Measurements from ENCODE around the gene PREPL. TPM values are rescaled to one million over a fixed set of nuclear protein-coding genes. Genes with fewer than 3 reads are reported as not detected.

The PREPL gene
- total and polyA plus RNA-seq, 10 of the 15 experiments (the other 5 are each of a cell fraction or from before 2014, with no cell fraction given), result 9.2 to 43.0 (median 20.4) TPM

DNA sequence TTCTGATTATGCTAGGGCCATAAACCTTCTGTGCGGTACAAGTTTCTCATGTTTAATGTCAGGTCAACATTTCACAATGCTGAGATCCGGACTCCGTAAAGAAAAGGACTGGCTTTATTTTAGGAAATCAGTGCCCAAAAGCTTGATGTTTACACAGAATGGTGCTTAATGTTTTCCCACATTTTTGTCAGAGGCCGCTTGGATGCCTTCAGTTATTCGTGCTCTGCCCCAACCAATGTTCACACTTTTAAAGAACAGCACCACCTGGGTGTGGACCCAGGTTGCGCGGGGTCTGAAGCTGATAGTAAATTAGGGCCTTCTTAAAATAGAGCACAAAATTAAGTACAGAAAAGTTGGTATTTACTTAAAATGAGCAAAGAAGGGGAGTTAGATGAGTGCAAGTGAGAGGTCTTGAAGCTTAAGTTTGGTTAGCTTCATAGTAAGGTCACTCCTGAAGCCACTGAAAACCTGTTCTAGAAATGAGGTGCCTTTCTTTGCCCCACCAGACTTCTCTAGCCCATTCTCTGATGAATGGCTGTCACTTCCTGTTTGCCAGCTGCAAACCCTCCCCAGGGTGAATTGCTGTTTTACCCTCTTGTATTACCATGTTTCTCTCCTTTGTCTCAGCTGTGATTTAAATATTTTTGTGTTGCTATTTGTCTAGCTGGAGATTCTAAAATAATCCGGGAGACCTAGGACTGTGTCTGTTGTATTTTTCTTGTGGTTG is 65.5 kb downstream of the PREPL start:
- 70% methylated on average over 8 of the region's 8 CpGs for WGBS (ENCODE audit: insufficient coverage, insufficient replicate concordance, low lambda C conversion rate, missing lambda C conversion rate)
- intact Hi-C loops (cut with micrococcal nuclease; ENCODE audit: unreplicated experiment) (loop anchor here (1.0 to 5.0 kb wide), 2 partner anchors 208 to 253 kb away; no protein-coding TSS in a partner anchor), in situ Hi-C loops (cut with MboI) (no loop called here)
- no peak for DNase-seq (ENCODE audit: low read depth, low spot score)
- RAD21 ChIA-PET (ENCODE audit: unreplicated experiment), result interaction anchor here (0.6 to 1.0 kb wide), 3 partner anchors 52 to 252 kb away, joined by 3 read pairs; no protein-coding TSS in a partner anchor
- H3K4me2 ChIP-seq (ENCODE audit: control insufficient read depth, insufficient read depth), result no peak overlapping the region
- H3K4me1 ChIP-seq (ENCODE audit: control insufficient read depth, insufficient read depth, low read length), result no peaks in the 10 kb centered on the region
- no peaks in the 10 kb centered on the region for H4K20me1 ChIP-seq (ENCODE audit: control insufficient read depth, insufficient read depth)
- H3K9ac ChIP-seq (ENCODE audit: control insufficient read depth, insufficient read depth, low read length), result no peak overlapping the region
- no TSS peak for BruUV-seq (replicated peaks)
- CTCF ChIA-PET, result interaction anchor here (0.5 to 3.6 kb wide), 18 partner anchors 14 to 660 kb away, joined by 3 to 22 read pairs (median 3); no protein-coding TSS in a partner anchor
- no peaks in the 10 kb centered on the region for H3K36me3 ChIP-seq (ENCODE audit: control insufficient read depth in 2 of 2, insufficient read depth in 2 of 2, low read length in 1 of 2)
- SMC1A ChIA-PET (ENCODE audit: uncharacterized antibody, unreplicated experiment), result interaction anchor here (0.9 to 3.1 kb wide), 10 partner anchors 8 to 250 kb away, joined by 3 to 13 read pairs (median 3); no protein-coding TSS in a partner anchor
- H3K79me2 ChIP-seq (ENCODE audit: control insufficient read depth, insufficient read depth, low read length), result no peaks in the 10 kb centered on the region
- FAIRE-seq, result no peak
- no peak overlapping the region for H3K27ac ChIP-seq (ENCODE audit: control insufficient read depth, insufficient read depth)
- H3K9me3 ChIP-seq (replicated peaks; ENCODE audit: control insufficient read depth, insufficient read depth, low read length), result no peaks in the 10 kb centered on the region
- TF ChIP-seq, protein P1, sequence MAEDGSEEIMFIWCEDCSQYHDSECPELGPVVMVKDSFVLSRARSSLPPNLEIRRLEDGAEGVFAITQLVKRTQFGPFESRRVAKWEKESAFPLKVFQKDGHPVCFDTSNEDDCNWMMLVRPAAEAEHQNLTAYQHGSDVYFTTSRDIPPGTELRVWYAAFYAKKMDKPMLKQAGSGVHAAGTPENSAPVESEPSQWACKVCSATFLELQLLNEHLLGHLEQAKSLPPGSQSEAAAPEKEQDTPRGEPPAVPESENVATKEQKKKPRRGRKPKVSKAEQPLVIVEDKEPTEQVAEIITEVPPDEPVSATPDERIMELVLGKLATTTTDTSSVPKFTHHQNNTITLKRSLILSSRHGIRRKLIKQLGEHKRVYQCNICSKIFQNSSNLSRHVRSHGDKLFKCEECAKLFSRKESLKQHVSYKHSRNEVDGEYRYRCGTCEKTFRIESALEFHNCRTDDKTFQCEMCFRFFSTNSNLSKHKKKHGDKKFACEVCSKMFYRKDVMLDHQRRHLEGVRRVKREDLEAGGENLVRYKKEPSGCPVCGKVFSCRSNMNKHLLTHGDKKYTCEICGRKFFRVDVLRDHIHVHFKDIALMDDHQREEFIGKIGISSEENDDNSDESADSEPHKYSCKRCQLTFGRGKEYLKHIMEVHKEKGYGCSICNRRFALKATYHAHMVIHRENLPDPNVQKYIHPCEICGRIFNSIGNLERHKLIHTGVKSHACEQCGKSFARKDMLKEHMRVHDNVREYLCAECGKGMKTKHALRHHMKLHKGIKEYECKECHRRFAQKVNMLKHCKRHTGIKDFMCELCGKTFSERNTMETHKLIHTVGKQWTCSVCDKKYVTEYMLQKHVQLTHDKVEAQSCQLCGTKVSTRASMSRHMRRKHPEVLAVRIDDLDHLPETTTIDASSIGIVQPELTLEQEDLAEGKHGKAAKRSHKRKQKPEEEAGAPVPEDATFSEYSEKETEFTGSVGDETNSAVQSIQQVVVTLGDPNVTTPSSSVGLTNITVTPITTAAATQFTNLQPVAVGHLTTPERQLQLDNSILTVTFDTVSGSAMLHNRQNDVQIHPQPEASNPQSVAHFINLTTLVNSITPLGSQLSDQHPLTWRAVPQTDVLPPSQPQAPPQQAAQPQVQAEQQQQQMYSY (CRISPR knock-in tag; IDR thresholded peaks at IDR 0.05), result no peak
- 0 out of 2 replicates have a peak, but pooled peaks have one; percentile 28 for TF ChIP-seq SMC3 (IDR thresholded peaks at IDR 0.05; ENCODE audit: borderline replicate concordance, low read length)
- TF ChIP-seq, protein P2, sequence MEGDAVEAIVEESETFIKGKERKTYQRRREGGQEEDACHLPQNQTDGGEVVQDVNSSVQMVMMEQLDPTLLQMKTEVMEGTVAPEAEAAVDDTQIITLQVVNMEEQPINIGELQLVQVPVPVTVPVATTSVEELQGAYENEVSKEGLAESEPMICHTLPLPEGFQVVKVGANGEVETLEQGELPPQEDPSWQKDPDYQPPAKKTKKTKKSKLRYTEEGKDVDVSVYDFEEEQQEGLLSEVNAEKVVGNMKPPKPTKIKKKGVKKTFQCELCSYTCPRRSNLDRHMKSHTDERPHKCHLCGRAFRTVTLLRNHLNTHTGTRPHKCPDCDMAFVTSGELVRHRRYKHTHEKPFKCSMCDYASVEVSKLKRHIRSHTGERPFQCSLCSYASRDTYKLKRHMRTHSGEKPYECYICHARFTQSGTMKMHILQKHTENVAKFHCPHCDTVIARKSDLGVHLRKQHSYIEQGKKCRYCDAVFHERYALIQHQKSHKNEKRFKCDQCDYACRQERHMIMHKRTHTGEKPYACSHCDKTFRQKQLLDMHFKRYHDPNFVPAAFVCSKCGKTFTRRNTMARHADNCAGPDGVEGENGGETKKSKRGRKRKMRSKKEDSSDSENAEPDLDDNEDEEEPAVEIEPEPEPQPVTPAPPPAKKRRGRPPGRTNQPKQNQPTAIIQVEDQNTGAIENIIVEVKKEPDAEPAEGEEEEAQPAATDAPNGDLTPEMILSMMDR (IDR thresholded peaks at IDR 0.05 in 2 of 3, conservative IDR thresholded peaks at IDR 0.05 in 1 of 3; ENCODE audit: control insufficient read depth in 2 of 3, extremely low read depth in 1 of 3, insufficient read depth in 1 of 3, low read depth in 3 of 3, low read length in 3 of 3), result peak; percentile 12 to 32 (median 15); a peak in 3 of 6 replicates
- TF ChIP-seq BCL11A (IDR thresholded peaks at IDR 0.05; ENCODE audit: low read depth, low read length), result no peak
- peak; percentile 24; the same call in 1 of the 2 replicates for TF ChIP-seq RAD21 (IDR thresholded peaks at IDR 0.05; ENCODE audit: insufficient read depth, low read depth, low read length)
- no peaks in the 10 kb centered on the region; a peak in 1 of 4 replicates for H3K27me3 ChIP-seq (replicated peaks in 1 of 2; ENCODE audit: control insufficient read depth in 2 of 2, insufficient read depth in 2 of 2, low read length in 1 of 2)
- no peak overlapping the region for H2AFZ ChIP-seq (ENCODE audit: control insufficient read depth, low read depth, low read length)
- no peak overlapping the region for H3K4me3 ChIP-seq
- peak; percentile 65 for ATAC-seq
- POLR2A ChIA-PET, result no interaction called here
